Mesothelial cell of epicardium (in vitro differentiated cells): ENCODE data around the gene ANKRD45. TPM values are rescaled to one million over a fixed set of nuclear protein-coding genes. Genes with fewer than 3 reads are reported as not detected.
"Not testable (repeated sequence)": the region's sequence is repeated elsewhere in the genome, so short reads cannot be mapped to it uniquely, and the experiment has no call there.

Source experiments
- DNase-seq, 2 experiments: peaks; one replicate each; pipeline ENCODE4 v3.0.0; 2021; ENCODE audit warnings: low spot score in 2 of 2; ENCODE audit not compliant: unreplicated experiment in 2 of 2
- H3K27ac Mint-ChIP-seq: 2 replicates; pipeline ENCODE4 v1.8.0; 2021; ENCODE audit warnings: mixed read lengths
- H3K27me3 Mint-ChIP-seq: 2 replicates; pipeline ENCODE4 v1.8.0; 2021; ENCODE audit warnings: low read depth, mixed read lengths
- H3K36me3 Mint-ChIP-seq: 2 replicates; pipeline ENCODE4 v1.8.0; 2021; ENCODE audit warnings: mixed read lengths
- H3K4me1 Mint-ChIP-seq: 2 replicates; pipeline ENCODE4 v1.8.0; 2021; ENCODE audit warnings: mixed read lengths
- H3K4me3 Mint-ChIP-seq: 2 replicates; pipeline ENCODE4 v1.8.0; 2021; ENCODE audit warnings: mild to moderate bottlenecking, moderate library complexity, mixed read lengths
- H3K9me3 Mint-ChIP-seq: 2 replicates; pipeline ENCODE4 v1.8.0; 2021; ENCODE audit warnings: mixed read lengths
- total RNA-seq: library from RNA; stranded (reverse); gene quantifications from 3 replicates; pipeline ENCODE4 v1.2.1, GENCODE V29; 2021
- TF ChIP-seq, protein P1 (sequence below): fragments of 200-600 bp; sonication (generic); IDR thresholded peaks from one replicate; pipeline ENCODE4 v1.5.0; 2021; ENCODE audit warnings: antibody characterized with exemption; ENCODE audit not compliant: unreplicated experiment

Gene ANKRD45
- total RNA-seq, 1 donor from 2014 or later, result 0.60 TPM

- H3K9me3 Mint-ChIP-seq, result no peaks in the 10 kb centered on the region
- H3K36me3 Mint-ChIP-seq, result no peaks in the 10 kb centered on the region
- no peak for DNase-seq
- peaks cover 65% of the 10 kb centered on the region for H3K27me3 Mint-ChIP-seq
- H3K4me3 Mint-ChIP-seq, result no peak overlapping the region
- TF ChIP-seq, protein P1, sequence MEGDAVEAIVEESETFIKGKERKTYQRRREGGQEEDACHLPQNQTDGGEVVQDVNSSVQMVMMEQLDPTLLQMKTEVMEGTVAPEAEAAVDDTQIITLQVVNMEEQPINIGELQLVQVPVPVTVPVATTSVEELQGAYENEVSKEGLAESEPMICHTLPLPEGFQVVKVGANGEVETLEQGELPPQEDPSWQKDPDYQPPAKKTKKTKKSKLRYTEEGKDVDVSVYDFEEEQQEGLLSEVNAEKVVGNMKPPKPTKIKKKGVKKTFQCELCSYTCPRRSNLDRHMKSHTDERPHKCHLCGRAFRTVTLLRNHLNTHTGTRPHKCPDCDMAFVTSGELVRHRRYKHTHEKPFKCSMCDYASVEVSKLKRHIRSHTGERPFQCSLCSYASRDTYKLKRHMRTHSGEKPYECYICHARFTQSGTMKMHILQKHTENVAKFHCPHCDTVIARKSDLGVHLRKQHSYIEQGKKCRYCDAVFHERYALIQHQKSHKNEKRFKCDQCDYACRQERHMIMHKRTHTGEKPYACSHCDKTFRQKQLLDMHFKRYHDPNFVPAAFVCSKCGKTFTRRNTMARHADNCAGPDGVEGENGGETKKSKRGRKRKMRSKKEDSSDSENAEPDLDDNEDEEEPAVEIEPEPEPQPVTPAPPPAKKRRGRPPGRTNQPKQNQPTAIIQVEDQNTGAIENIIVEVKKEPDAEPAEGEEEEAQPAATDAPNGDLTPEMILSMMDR, result no peak
- no peaks in the 10 kb centered on the region for H3K4me1 Mint-ChIP-seq
- no peak overlapping the region for H3K27ac Mint-ChIP-seq
These were observed 39.1 kb upstream of the ANKRD45 start for GRCh38 chr1:173708787-173709186.

DNA sequence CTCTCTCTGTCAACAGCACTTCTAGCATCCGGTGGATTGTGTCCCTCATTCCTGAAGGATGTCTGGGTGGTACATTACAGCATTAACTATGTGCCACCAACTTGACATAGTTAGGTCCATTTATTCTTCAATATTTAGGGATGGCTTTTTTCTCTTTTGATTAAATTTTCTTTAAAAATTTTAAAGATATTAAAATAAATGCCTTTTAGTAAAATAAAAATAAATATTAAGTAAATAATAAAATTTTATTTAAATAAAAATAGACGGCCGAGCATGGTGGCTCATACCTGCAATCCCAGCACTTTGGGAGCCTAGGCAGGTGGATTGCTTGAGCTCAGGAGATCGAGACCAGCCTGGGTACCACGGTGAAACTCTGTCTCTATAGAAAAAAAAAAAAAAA is 35.5 kb upstream of the ANKRD45 start:
- no peaks in the 10 kb centered on the region for H3K9me3 Mint-ChIP-seq
- H3K4me3 Mint-ChIP-seq, result no peak overlapping the region
- DNase-seq, result no peak
- H3K36me3 Mint-ChIP-seq, result no peaks in the 10 kb centered on the region
- peaks cover 46% of the 10 kb centered on the region for H3K27me3 Mint-ChIP-seq
- TF ChIP-seq, protein P1, result no peak
- H3K27ac Mint-ChIP-seq, result no peak overlapping the region
- no peaks in the 10 kb centered on the region for H3K4me1 Mint-ChIP-seq

DNA sequence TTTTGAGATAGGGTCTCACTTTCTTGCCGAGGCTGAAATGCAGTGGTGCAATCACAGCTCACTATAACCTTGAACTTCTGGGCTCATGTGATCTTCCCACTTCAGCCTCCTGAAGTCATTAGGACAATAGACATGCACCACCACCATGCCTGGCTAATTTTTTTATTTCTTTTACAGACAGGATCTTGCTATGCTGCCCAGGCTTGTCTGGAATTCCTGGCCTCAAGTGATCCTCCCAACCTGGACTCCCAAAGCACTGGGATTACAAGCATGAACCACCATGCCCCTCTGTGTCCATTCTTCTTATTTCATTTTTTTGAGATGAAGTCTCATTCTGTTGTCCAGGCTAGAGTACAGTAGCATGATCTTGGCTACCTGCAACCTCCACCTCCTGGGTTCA is 33.1 kb upstream of the ANKRD45 start:
- TF ChIP-seq, protein P1, result no peak
- DNase-seq, result no peak
- Mint-ChIP-seq H3K27me3 (peaks cover 48% of the 10 kb centered on the region), H3K4me3 (no peak overlapping the region), H3K36me3 (no peaks in the 10 kb centered on the region), H3K27ac (no peak overlapping the region), H3K9me3 (no peaks in the 10 kb centered on the region), H3K4me1 (no peaks in the 10 kb centered on the region)

- not testable (repeated sequence) for H3K27ac Mint-ChIP-seq, H3K9me3 Mint-ChIP-seq, H3K36me3 Mint-ChIP-seq, H3K4me3 Mint-ChIP-seq, H3K4me1 Mint-ChIP-seq, DNase-seq
- H3K27me3 Mint-ChIP-seq, result peaks cover 47% of the 10 kb centered on the region
These were observed 31.6 kb upstream of the ANKRD45 start for GRCh38 chr1:173701299-173701698.

GRCh38 chr1:173693238-173693637 is 23.6 kb upstream of the ANKRD45 start:
- no peak for DNase-seq
- peaks cover 20% of the 10 kb centered on the region for H3K27me3 Mint-ChIP-seq
- no peak overlapping the region for H3K27ac Mint-ChIP-seq
- H3K36me3 Mint-ChIP-seq, result no peaks in the 10 kb centered on the region
- TF ChIP-seq, protein P1, result no peak
- peaks cover 12% of the 10 kb centered on the region for H3K9me3 Mint-ChIP-seq
- peaks cover 5% of the 10 kb centered on the region for H3K4me1 Mint-ChIP-seq
- no peak overlapping the region for H3K4me3 Mint-ChIP-seq

- no peak for DNase-seq
- peaks cover 5% of the 10 kb centered on the region for H3K27me3 Mint-ChIP-seq
- peaks cover 17% of the 10 kb centered on the region for H3K4me1 Mint-ChIP-seq
- no peaks in the 10 kb centered on the region for H3K36me3 Mint-ChIP-seq
- no peaks in the 10 kb centered on the region for H3K9me3 Mint-ChIP-seq
- no peak overlapping the region for H3K4me3 Mint-ChIP-seq
- TF ChIP-seq, protein P1, result no peak
- no peak overlapping the region for H3K27ac Mint-ChIP-seq
These were observed 18.6 kb upstream of the ANKRD45 start for GRCh38 chr1:173688300-173688699.

GRCh38 chr1:173685121-173685520 is 15.5 kb upstream of the ANKRD45 start:
- not testable (repeated sequence) for H3K36me3 Mint-ChIP-seq, DNase-seq, H3K27me3 Mint-ChIP-seq, H3K4me3 Mint-ChIP-seq, H3K9me3 Mint-ChIP-seq, H3K27ac Mint-ChIP-seq
- peaks cover 17% of the 10 kb centered on the region for H3K4me1 Mint-ChIP-seq

GRCh38 chr1:173683838-173684237 is 14.2 kb upstream of the ANKRD45 start:
- H3K36me3 Mint-ChIP-seq, H3K4me3 Mint-ChIP-seq, H3K9me3 Mint-ChIP-seq, H3K27me3 Mint-ChIP-seq, DNase-seq, H3K27ac Mint-ChIP-seq: not testable (repeated sequence)
- H3K4me1 Mint-ChIP-seq, result peaks cover 12% of the 10 kb centered on the region
